H1 (cell line): ENCODE results near the gene OR10A7. TPM values are rescaled to one million over a fixed set of nuclear protein-coding genes. Genes with fewer than 3 reads are reported as not detected.

Experiments
- CHD2 ChIP-seq: IDR thresholded peaks from 2 replicates; pipeline ENCODE4 v1.6.1; 2012; ENCODE audit warnings: low read length, improper control_type of control experiment
- KDM5A ChIP-seq: fragments of 200-600 bp; IDR thresholded peaks from 2 replicates; pipeline ENCODE4 v1.7.1; 2012; ENCODE audit warnings: mild to moderate bottlenecking, low read length, inconsistent platforms, mixed read lengths
- RFX5 ChIP-seq: IDR thresholded peaks from 2 replicates; pipeline ENCODE4 v1.6.1; 2011; ENCODE audit warnings: low read depth, low read length, improper control_type of control experiment, borderline replicate concordance
- SIN3A ChIP-seq, 2 experiments: IDR thresholded peaks in 1 of 2; conservative IDR thresholded peaks in 1 of 2; 2 replicates each; pipeline ENCODE4 v1.6.1; 2011 to 2012; ENCODE audit warnings: low read length in 2 of 2, improper control_type of control experiment in 1 of 2, low read depth in 1 of 2, mild to moderate bottlenecking in 1 of 2
- TEAD4 ChIP-seq: IDR thresholded peaks from 2 replicates; pipeline ENCODE4 v1.6.1; 2012; ENCODE audit warnings: low read depth, low read length, inconsistent platforms, mixed read lengths
- polyA plus RNA-seq, 7 experiments: library from polyadenylated mRNA; depleted of rRNA in 3 of 7; stranded (reverse) in 5 of 7; unstranded in 2 of 7; fragments of >200 nt in 5 of 7; fragments of 200-250 nt in 2 of 7; gene quantifications; 1 replicate in 5 of 7; 2 replicates in 1 of 7; 4 replicates in 1 of 7; pipeline versions ENCODE4 v1.2.1 to v1.2.3, GENCODE V29; 2011 to 2013; ENCODE audit warnings: missing spikeins in 2 of 7, mixed read lengths in 2 of 7
- total RNA-seq: library from RNA; stranded (reverse); fragmentation: NEBNext Ultra II Directional; extraction: Animal tissue kit (Norgen Biotek cat#: 25700); gene quantifications from 2 replicates; pipeline ENCODE4 v1.2.1, GENCODE V29; 2021

OR10A7 gene
- total and polyA plus RNA-seq, 2 of the 8 experiments (the other 6 are each of a cell fraction or from before 2014, with no cell fraction given) = not detected

GRCh38 chr12:55194382-55194781 is 26.4 kb upstream of the OR10A7 start (continued):
- TF ChIP-seq RFX5 = no peak
- no peak for TF ChIP-seq KDM5A
- no peak for TF ChIP-seq TEAD4
- no peak for TF ChIP-seq SIN3A (conservative IDR thresholded peaks at IDR 0.05 in 1 of 2, IDR thresholded peaks at IDR 0.05 in 1 of 2; ENCODE audit: low read depth in 1 of 2, low read length in 2 of 2)
- TF ChIP-seq CHD2 = no peak
